OCI-LY7 (cell line): ENCODE results near the gene IMPACT. TPM values are rescaled to one million over a fixed set of nuclear protein-coding genes. Genes with fewer than 3 reads are reported as not detected.

ENCODE experiments used
- BruUV-seq: library from RNA; stranded (reverse); fragments of 400-500 nt; replicated peaks from 2 replicates; lab custom pipeline; 2021; lab: Mats Ljungman, UMichigan
- CTCF ChIA-PET: fragments of 300-600 bp; sonication (Branson Sonifier 250); formaldehyde crosslinking; loops from one replicate; lab custom pipeline; 2022; ENCODE audit warnings: antibody characterized with exemption; ENCODE audit not compliant: unreplicated experiment; lab: Charles Lee
- POLR2A ChIA-PET: fragments of 300-600 bp; sonication (Branson Sonifier 250); formaldehyde crosslinking; loops from one replicate; lab custom pipeline; 2022; ENCODE audit warnings: antibody characterized with exemption; lab: Charles Lee
- DNase-seq: peaks from one replicate; pipeline ENCODE4 v3.0.0-alpha.2; 2015; ENCODE audit warnings: low spot score
- H2AFZ ChIP-seq: fragments of 200-600 bp; sonication (generic), shearing (Covaris generic); 2 replicates; pipeline ENCODE4 v1.6.1; 2014; ENCODE audit warnings: mild to moderate bottlenecking, antibody characterized with exemption, low read length, moderate library complexity
- H3K27ac ChIP-seq: fragments of 200-600 bp; sonication (generic); 2 replicates; pipeline ENCODE4 v1.5.1; 2014; ENCODE audit warnings: mixed run types, low read depth, mild to moderate bottlenecking, moderate library complexity, low read length, inconsistent platforms; ENCODE audit not compliant: poor library complexity, severe bottlenecking
- H3K36me3 ChIP-seq: fragments of 200-600 bp; sonication (generic); 2 replicates; pipeline ENCODE4 v1.6.1; 2014; ENCODE audit warnings: mild to moderate bottlenecking, antibody characterized with exemption, low read length, moderate library complexity, mixed read lengths; ENCODE audit not compliant: insufficient read depth
- H3K4me1 ChIP-seq: fragments of 200-600 bp; sonication (generic); 2 replicates; pipeline ENCODE4 v1.5.1; 2014; ENCODE audit warnings: mild to moderate bottlenecking, low read length; ENCODE audit not compliant: insufficient read depth, poor library complexity, severe bottlenecking
- H3K4me2 ChIP-seq: fragments of 200-600 bp; sonication (generic); 2 replicates; pipeline ENCODE4 v1.6.1; 2014; ENCODE audit warnings: mild to moderate bottlenecking, low read length
- H3K4me3 ChIP-seq: fragments of 200-600 bp; sonication (generic); 2 replicates; pipeline ENCODE4 v1.5.1; 2014; ENCODE audit warnings: mild to moderate bottlenecking, low read depth, low read length; ENCODE audit not compliant: poor library complexity, severe bottlenecking
- H3K79me2 ChIP-seq: fragments of 200-600 bp; sonication (generic); 2 replicates; pipeline ENCODE4 v1.6.1; 2016; ENCODE audit warnings: low read depth, mild to moderate bottlenecking, low read length, moderate library complexity, mixed read lengths; ENCODE audit not compliant: insufficient read depth
- H3K9me2 ChIP-seq: fragments of 200-600 bp; sonication (generic); 2 replicates; pipeline ENCODE4 v1.6.1; 2016; ENCODE audit warnings: mild to moderate bottlenecking, low read length, mixed read lengths; ENCODE audit not compliant: insufficient read depth
- H3K9me3 ChIP-seq: fragments of 200-600 bp; sonication (generic); 2 replicates; pipeline ENCODE4 v1.6.1; 2014; ENCODE audit warnings: mild to moderate bottlenecking, mixed run types, low read length, mixed read lengths
- H4K20me1 ChIP-seq: fragments of 200-600 bp; sonication (generic); 2 replicates; pipeline ENCODE4 v1.6.1; 2014; ENCODE audit warnings: mild to moderate bottlenecking, antibody characterized with exemption, low read length, moderate library complexity, mixed read lengths; ENCODE audit not compliant: insufficient read depth
- EZH2phosphoT487 ChIP-seq: fragments of 200-600 bp; sonication (generic); IDR thresholded peaks from 2 replicates; pipeline ENCODE4 v1.6.1; 2018; ENCODE audit warnings: low read depth, borderline replicate concordance, mild to moderate bottlenecking, mixed run types, antibody characterized with exemption, low read length, moderate library complexity, mixed read lengths
- intact Hi-C: fragments of 100-400 bp; cut with micrococcal nuclease; formaldehyde crosslinking; loops from one replicate; pipeline ENCODE4 v1.10.0; 2022; ENCODE audit not compliant: unreplicated experiment
- total RNA-seq, 2 experiments: library from RNA; depleted of rRNA in 1 of 2; stranded (reverse); fragments of >200 nt in 1 of 2; shearing (Covaris generic) in 1 of 2; gene quantifications; 2 replicates each; pipeline ENCODE4 v1.2.3, GENCODE V29; 2014 to 2022
- TF ChIP-seq, protein P1 (sequence below): fragments of 200-600 bp; sonication (generic); conservative IDR thresholded peaks from 2 replicates; pipeline ENCODE4 v1.5.1; 2014; ENCODE audit warnings: mild to moderate bottlenecking, antibody characterized with exemption, low read length, moderate library complexity, mixed read lengths

IMPACT gene
- total RNA-seq, 2 experiments from 2014 or later, result not detected

DNA sequence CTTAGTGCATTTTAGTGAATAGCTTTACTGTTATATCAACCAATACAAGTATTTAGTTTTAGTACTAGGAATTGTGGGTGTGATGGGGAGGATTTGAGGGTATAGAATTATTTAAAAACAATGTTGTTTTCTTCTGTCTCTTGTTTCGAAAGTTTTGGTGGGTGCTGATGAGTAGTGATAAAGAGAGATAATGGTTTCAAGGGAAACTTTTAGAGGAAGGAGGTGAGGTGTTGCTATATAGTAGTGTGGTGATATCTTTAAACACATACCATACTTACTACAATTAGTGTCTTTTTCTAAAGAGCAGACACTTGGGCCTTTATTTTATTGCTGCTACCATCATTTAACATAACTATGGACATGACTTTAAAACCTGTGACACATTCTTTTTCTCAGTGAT is 10.5 kb downstream of the IMPACT start:
- Histone ChIP-seq H3K4me3 (no peak overlapping the region), H4K20me1 (no peaks in the 10 kb centered on the region), H3K79me2 (no peaks in the 10 kb centered on the region), H3K36me3 (no peaks in the 10 kb centered on the region), H3K4me1 (no peaks in the 10 kb centered on the region), H3K9me2 (no peaks in the 10 kb centered on the region), H3K9me3 (no peaks in the 10 kb centered on the region), H3K4me2 (no peak overlapping the region), H2AFZ (no peak overlapping the region), H3K27ac (no peak overlapping the region)
- POLR2A ChIA-PET, result interaction anchor here (0.5 to 0.6 kb wide), 2 partner anchors 37 to 345 kb away, joined by 3 to 4 read pairs; no protein-coding TSS in a partner anchor
- DNase-seq, result no peak
- no peak for TF ChIP-seq EZH2phosphoT487
- TF ChIP-seq, protein P1, sequence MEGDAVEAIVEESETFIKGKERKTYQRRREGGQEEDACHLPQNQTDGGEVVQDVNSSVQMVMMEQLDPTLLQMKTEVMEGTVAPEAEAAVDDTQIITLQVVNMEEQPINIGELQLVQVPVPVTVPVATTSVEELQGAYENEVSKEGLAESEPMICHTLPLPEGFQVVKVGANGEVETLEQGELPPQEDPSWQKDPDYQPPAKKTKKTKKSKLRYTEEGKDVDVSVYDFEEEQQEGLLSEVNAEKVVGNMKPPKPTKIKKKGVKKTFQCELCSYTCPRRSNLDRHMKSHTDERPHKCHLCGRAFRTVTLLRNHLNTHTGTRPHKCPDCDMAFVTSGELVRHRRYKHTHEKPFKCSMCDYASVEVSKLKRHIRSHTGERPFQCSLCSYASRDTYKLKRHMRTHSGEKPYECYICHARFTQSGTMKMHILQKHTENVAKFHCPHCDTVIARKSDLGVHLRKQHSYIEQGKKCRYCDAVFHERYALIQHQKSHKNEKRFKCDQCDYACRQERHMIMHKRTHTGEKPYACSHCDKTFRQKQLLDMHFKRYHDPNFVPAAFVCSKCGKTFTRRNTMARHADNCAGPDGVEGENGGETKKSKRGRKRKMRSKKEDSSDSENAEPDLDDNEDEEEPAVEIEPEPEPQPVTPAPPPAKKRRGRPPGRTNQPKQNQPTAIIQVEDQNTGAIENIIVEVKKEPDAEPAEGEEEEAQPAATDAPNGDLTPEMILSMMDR, result no peak
- BruUV-seq, result no TSS peak
- CTCF ChIA-PET, result no interaction called here
- intact Hi-C loops, result no loop called here

DNA sequence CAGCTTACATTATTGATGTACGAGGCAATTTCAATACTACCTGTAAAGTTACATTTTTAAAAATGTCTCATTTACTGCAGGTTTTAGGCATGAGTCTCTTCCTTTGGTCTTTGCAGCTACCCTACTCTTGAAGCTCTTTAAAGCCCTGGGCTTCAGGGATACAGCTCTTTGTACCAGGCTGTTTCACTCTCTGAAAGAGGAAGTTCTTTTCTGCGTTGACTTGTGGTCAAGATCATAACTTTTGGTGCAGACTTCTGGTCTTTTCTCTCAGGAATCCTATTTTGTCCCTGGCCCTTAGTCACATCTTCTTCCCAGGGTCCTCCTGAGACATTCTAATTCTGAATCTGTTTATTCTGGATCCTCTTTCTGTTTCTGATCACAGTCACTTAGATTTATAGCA is 17.4 kb downstream of the IMPACT start:
- ChIA-PET POLR2A (interaction anchor here (1.1 to 1.3 kb wide), 2 partner anchors 12 to 302 kb away, joined by 3 to 4 read pairs; no protein-coding TSS in a partner anchor), CTCF (no interaction called here)
- DNase-seq, result no peak
- intact Hi-C loops, result no loop called here
- Histone ChIP-seq H3K9me3 (no peaks in the 10 kb centered on the region), H3K4me2 (no peak overlapping the region), H3K36me3 (no peaks in the 10 kb centered on the region), H4K20me1 (no peaks in the 10 kb centered on the region), H3K4me3 (no peak overlapping the region), H2AFZ (no peak overlapping the region), H3K27ac (no peak overlapping the region), H3K4me1 (no peaks in the 10 kb centered on the region), H3K79me2 (no peaks in the 10 kb centered on the region), H3K9me2 (no peaks in the 10 kb centered on the region)
- no peak for TF ChIP-seq EZH2phosphoT487
- TF ChIP-seq, protein P1, result no peak
- BruUV-seq, result no TSS peak

DNA sequence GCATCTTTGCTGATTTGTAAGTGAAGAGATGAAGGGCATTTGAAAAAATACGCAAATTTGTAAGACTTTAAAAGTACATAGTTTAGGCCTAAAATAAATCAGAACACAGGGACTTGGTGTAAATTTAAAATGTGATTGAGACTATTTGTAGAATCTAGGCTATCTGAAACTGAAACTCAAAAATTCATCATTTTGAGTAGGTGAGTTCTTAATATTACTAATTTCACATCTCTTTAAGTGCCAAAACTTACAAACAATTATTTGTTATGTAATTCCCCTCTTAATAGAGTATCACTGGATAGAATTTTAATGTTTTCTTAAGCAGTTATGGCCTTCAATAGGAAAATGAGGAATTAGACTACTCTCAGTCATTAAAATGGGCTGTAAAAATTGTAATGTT is 20.0 kb downstream of the IMPACT start:
- CTCF ChIA-PET, result interaction anchor here (0.7 to 2.3 kb wide), 3 partner anchors 8 to 46 kb away, joined by 3 to 11 read pairs (median 4); no protein-coding TSS in a partner anchor
- TF ChIP-seq, protein P1, result no peak

More for the DNA sequence above, 20.0 kb downstream of the IMPACT start:
- no peaks in the 10 kb centered on the region for H3K9me2 ChIP-seq
- no peak overlapping the region for H2AFZ ChIP-seq
- intact Hi-C loops, result no loop called here
- no peaks in the 10 kb centered on the region for H3K36me3 ChIP-seq
- no peaks in the 10 kb centered on the region for H4K20me1 ChIP-seq
- DNase-seq, result no peak
- H3K79me2 ChIP-seq, result no peaks in the 10 kb centered on the region
- no peaks in the 10 kb centered on the region for H3K4me1 ChIP-seq
- no TSS peak for BruUV-seq
- no peak overlapping the region for H3K27ac ChIP-seq
- H3K4me2 ChIP-seq, result no peak overlapping the region
- no peak overlapping the region for H3K4me3 ChIP-seq
- H3K9me3 ChIP-seq, result no peaks in the 10 kb centered on the region
- POLR2A ChIA-PET, result interaction anchor here (0.7 to 0.9 kb wide), 2 partner anchors 42 to 1405 kb away, joined by 3 to 5 read pairs; no protein-coding TSS in a partner anchor
